ENCODE results near the gene INTS15.

Gene INTS15

DNA sequence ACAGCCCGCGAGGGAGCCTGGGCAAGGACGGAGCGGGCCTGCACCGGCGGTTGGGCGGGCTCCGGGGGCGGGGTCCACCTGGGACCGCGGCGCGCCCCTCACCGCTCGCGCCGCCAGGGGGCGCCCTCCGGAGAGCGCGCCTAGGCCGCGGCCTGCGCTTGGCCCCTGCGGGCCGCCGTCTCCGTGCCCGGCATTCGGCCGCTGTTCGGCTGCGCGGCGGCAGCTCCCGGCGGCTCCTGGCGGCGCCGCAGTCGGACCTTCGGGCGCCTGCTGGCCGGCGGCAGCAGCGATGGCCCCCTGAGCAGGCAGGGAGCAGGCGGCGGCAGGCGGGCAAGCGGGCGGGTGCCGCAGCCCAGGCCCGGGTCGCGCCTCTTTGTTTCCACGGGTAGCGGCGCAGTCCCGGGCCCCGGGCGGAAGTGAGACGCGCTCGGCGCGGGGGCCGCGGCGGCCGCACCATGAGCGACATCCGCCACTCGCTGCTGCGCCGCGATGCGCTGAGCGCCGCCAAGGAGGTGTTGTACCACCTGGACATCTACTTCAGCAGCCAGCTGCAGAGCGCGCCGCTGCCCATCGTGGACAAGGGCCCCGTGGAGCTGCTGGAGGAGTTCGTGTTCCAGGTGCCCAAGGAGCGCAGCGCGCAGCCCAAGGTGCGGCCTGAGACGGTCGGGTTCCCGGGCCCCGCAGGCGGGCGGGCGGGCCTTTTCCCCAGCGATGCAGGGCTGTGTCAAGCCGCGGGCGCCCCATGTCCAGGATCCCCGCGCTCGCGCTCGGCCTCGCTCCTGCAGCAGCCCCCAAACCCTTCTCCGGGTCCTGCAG lies at the start of gene INTS15:
Gene INTS15, plus strand, starts transcription at position 193 of the 816 bp plus-strand sequence. Its CDS starts 263 bp downstream, at position 456.
- Histone ChIP-seq H3K27me3 (ENCODE audit: insufficient read depth, low read length, poor library complexity, severe bottlenecking) (no peaks in the 10 kb centered on the region), H3K9me3 (ENCODE audit: insufficient read depth, low read depth, low read length) (no peaks in the 10 kb centered on the region), H3K36me3 (ENCODE audit: insufficient read depth, low read length) (peaks cover 12% of the 10 kb centered on the region; the same call in 1 of the 2 replicates), H3K4me2 (ENCODE audit: low read depth, low read length, poor library complexity, severe bottlenecking) (peak within 1 kb of the TSS; percentile 99), H3K9me2 (replicated peaks; ENCODE audit: low read depth, low read length) (no peaks in the 10 kb centered on the region), H2AFZ (ENCODE audit: low read length) (peak within 1 kb of the TSS; percentile 86), H3K9ac (ENCODE audit: low read depth, low read length, poor library complexity, severe bottlenecking) (peak within 1 kb of the TSS; percentile 78), H3K4me3 (ENCODE audit: low read length, poor library complexity, severe bottlenecking) (peak within 1 kb of the TSS; percentile 85), H3K4me1 (ENCODE audit: insufficient read depth, low read length, poor library complexity, severe bottlenecking) (peaks cover 18% of the 10 kb centered on the region), H4K20me1 (ENCODE audit: insufficient read depth, low read length, poor library complexity, severe bottlenecking) (peaks cover 15% of the 10 kb centered on the region), H3F3A (ENCODE audit: low read depth) (no peaks in the 10 kb centered on the region), H3K79me2 (ENCODE audit: insufficient read depth, low read length) (peaks cover 37% of the 10 kb centered on the region)
- TF ChIP-seq, protein P1, sequence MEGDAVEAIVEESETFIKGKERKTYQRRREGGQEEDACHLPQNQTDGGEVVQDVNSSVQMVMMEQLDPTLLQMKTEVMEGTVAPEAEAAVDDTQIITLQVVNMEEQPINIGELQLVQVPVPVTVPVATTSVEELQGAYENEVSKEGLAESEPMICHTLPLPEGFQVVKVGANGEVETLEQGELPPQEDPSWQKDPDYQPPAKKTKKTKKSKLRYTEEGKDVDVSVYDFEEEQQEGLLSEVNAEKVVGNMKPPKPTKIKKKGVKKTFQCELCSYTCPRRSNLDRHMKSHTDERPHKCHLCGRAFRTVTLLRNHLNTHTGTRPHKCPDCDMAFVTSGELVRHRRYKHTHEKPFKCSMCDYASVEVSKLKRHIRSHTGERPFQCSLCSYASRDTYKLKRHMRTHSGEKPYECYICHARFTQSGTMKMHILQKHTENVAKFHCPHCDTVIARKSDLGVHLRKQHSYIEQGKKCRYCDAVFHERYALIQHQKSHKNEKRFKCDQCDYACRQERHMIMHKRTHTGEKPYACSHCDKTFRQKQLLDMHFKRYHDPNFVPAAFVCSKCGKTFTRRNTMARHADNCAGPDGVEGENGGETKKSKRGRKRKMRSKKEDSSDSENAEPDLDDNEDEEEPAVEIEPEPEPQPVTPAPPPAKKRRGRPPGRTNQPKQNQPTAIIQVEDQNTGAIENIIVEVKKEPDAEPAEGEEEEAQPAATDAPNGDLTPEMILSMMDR (conservative IDR thresholded peaks at IDR 0.05; ENCODE audit: low read length) = peak; percentile 50; the same call in 1 of the 2 replicates
- no peak for TF ChIP-seq EZH2phosphoT487 (IDR thresholded peaks at IDR 0.05; ENCODE audit: borderline replicate concordance)

DNA sequence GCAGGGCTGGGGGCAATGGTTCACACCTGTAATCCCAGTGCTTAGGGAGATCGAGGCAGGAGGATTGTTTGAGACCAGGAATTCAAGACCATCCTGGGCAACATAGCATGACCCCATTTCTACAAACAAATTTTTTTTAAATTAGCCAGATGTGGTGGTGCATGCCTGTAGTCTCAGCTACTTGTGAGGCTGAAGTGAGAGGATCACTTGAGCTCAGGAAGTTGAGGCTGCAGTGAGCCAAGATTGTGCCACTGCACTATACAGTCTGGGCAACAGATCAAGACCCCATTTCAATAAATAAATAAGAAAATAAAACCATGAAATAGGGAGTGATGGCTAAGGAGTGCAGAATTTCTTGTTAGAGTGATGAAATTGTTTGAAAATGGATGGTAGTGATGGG lies 47.5 kb upstream of the INTS15 start:
- Histone ChIP-seq H3K4me1 (ENCODE audit: insufficient read depth, low read length, poor library complexity, severe bottlenecking) (no peaks in the 10 kb centered on the region), H3F3A (ENCODE audit: low read depth) (no peaks in the 10 kb centered on the region), H2AFZ (ENCODE audit: low read length) (no peak overlapping the region), H3K9me2 (replicated peaks; ENCODE audit: low read depth, low read length) (no peaks in the 10 kb centered on the region), H3K27me3 (ENCODE audit: insufficient read depth, low read length, poor library complexity, severe bottlenecking) (no peaks in the 10 kb centered on the region), H4K20me1 (ENCODE audit: insufficient read depth, low read length, poor library complexity, severe bottlenecking) (no peaks in the 10 kb centered on the region), H3K79me2 (ENCODE audit: insufficient read depth, low read length) (no peaks in the 10 kb centered on the region), H3K9ac (ENCODE audit: low read depth, low read length, poor library complexity, severe bottlenecking) (no peak overlapping the region), H3K4me3 (ENCODE audit: low read length, poor library complexity, severe bottlenecking) (no peak overlapping the region), H3K9me3 (ENCODE audit: insufficient read depth, low read depth, low read length) (no peaks in the 10 kb centered on the region), H3K4me2 (ENCODE audit: low read depth, low read length, poor library complexity, severe bottlenecking) (no peak overlapping the region), H3K36me3 (ENCODE audit: insufficient read depth, low read length) (no peaks in the 10 kb centered on the region)
- TF ChIP-seq, protein P1 (conservative IDR thresholded peaks at IDR 0.05; ENCODE audit: low read length) = no peak
- TF ChIP-seq EZH2phosphoT487 (IDR thresholded peaks at IDR 0.05; ENCODE audit: borderline replicate concordance) = no peak

DNA sequence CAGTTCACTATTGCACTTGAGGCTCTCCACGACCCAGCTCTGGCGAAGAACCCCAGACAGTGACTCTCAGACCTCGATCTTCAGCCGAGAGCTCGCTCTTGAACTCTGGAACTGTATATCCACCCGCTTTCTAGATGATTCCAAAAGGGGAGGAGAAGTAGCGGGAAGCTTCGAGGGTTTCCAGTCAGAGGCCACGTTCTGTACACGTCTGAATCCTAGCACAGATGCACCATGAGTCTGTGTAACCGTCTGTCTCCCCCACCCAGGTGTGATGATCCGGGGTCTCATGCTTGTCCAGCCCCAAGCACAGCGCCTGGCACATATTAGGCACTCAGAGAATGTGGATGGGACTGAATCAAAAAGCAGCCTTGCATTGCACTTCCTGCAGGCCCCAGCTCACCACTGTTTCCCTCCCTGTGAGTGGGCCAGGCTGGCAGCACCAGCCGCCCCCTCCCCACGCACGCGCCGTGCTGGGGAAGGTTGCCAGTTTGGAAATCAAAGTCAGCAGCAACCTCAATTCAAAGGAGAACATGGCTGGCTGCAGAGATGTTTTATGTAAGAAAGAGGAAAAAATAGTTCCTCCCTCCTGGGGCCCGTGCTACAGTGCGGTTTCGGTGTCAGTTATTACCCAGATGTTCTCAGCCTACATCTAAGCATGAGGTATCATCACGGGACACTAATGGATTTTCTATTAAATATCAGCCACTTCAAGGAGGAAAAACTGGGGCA lies 44.3 kb upstream of the INTS15 start:
- Histone ChIP-seq H3K4me2 (ENCODE audit: low read depth, low read length, poor library complexity, severe bottlenecking) (no peak overlapping the region), H3K9ac (ENCODE audit: low read depth, low read length, poor library complexity, severe bottlenecking) (no peak overlapping the region), H3K4me1 (ENCODE audit: insufficient read depth, low read length, poor library complexity, severe bottlenecking) (no peaks in the 10 kb centered on the region), H3K4me3 (ENCODE audit: low read length, poor library complexity, severe bottlenecking) (no peak overlapping the region), H3F3A (ENCODE audit: low read depth) (no peaks in the 10 kb centered on the region), H3K9me2 (replicated peaks; ENCODE audit: low read depth, low read length) (no peaks in the 10 kb centered on the region), H4K20me1 (ENCODE audit: insufficient read depth, low read length, poor library complexity, severe bottlenecking) (no peaks in the 10 kb centered on the region), H3K9me3 (ENCODE audit: insufficient read depth, low read depth, low read length) (no peaks in the 10 kb centered on the region), H3K36me3 (ENCODE audit: insufficient read depth, low read length) (no peaks in the 10 kb centered on the region), H2AFZ (ENCODE audit: low read length) (no peak overlapping the region), H3K79me2 (ENCODE audit: insufficient read depth, low read length) (no peaks in the 10 kb centered on the region), H3K27me3 (ENCODE audit: insufficient read depth, low read length, poor library complexity, severe bottlenecking) (no peaks in the 10 kb centered on the region)
- no peak for TF ChIP-seq EZH2phosphoT487 (IDR thresholded peaks at IDR 0.05; ENCODE audit: borderline replicate concordance)
- TF ChIP-seq, protein P1 (conservative IDR thresholded peaks at IDR 0.05; ENCODE audit: low read length) = no peak
